ENCODE results near the gene DLAT. TPM values are rescaled to one million over a fixed set of nuclear protein-coding genes. Genes with fewer than 3 reads are reported as not detected.

DLAT gene
- total and polyA plus RNA-seq, 2 experiments from 2014 or later = 31.8 to 66.5 TPM

- TF ChIP-seq, protein P1, sequence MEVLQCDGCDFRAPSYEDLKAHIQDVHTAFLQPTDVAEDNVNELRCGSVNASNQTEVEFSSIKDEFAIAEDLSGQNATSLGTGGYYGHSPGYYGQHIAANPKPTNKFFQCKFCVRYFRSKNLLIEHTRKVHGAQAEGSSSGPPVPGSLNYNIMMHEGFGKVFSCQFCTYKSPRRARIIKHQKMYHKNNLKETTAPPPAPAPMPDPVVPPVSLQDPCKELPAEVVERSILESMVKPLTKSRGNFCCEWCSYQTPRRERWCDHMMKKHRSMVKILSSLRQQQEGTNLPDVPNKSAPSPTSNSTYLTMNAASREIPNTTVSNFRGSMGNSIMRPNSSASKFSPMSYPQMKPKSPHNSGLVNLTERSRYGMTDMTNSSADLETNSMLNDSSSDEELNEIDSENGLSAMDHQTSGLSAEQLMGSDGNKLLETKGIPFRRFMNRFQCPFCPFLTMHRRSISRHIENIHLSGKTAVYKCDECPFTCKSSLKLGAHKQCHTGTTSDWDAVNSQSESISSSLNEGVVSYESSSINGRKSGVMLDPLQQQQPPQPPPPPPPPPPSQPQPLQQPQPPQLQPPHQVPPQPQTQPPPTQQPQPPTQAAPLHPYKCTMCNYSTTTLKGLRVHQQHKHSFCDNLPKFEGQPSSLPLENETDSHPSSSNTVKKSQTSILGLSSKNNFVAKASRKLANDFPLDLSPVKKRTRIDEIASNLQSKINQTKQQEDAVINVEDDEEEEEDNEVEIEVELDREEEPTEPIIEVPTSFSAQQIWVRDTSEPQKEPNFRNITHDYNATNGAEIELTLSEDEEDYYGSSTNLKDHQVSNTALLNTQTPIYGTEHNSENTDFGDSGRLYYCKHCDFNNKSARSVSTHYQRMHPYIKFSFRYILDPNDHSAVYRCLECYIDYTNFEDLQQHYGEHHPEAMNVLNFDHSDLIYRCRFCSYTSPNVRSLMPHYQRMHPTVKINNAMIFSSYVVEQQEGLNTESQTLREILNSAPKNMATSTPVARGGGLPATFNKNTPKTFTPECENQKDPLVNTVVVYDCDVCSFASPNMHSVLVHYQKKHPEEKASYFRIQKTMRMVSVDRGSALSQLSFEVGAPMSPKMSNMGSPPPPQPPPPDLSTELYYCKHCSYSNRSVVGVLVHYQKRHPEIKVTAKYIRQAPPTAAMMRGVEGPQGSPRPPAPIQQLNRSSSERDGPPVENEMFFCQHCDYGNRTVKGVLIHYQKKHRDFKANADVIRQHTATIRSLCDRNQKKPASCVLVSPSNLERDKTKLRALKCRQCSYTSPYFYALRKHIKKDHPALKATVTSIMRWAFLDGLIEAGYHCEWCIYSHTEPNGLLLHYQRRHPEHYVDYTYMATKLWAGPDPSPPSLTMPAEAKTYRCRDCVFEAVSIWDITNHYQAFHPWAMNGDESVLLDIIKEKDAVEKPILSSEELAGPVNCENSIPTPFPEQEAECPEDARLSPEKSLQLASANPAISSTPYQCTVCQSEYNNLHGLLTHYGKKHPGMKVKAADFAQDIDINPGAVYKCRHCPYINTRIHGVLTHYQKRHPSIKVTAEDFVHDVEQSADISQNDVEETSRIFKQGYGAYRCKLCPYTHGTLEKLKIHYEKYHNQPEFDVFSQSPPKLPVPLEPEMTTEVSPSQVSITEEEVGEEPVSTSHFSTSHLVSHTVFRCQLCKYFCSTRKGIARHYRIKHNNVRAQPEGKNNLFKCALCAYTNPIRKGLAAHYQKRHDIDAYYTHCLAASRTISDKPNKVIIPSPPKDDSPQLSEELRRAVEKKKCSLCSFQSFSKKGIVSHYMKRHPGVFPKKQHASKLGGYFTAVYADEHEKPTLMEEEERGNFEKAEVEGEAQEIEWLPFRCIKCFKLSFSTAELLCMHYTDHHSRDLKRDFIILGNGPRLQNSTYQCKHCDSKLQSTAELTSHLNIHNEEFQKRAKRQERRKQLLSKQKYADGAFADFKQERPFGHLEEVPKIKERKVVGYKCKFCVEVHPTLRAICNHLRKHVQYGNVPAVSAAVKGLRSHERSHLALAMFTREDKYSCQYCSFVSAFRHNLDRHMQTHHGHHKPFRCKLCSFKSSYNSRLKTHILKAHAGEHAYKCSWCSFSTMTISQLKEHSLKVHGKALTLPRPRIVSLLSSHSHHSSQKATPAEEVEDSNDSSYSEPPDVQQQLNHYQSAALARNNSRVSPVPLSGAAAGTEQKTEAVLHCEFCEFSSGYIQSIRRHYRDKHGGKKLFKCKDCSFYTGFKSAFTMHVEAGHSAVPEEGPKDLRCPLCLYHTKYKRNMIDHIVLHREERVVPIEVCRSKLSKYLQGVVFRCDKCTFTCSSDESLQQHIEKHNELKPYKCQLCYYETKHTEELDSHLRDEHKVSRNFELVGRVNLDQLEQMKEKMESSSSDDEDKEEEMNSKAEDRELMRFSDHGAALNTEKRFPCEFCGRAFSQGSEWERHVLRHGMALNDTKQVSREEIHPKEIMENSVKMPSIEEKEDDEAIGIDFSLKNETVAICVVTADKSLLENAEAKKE (CRISPR knock-in tag; IDR thresholded peaks at IDR 0.05) = no peak
- TF ChIP-seq, protein P2, sequence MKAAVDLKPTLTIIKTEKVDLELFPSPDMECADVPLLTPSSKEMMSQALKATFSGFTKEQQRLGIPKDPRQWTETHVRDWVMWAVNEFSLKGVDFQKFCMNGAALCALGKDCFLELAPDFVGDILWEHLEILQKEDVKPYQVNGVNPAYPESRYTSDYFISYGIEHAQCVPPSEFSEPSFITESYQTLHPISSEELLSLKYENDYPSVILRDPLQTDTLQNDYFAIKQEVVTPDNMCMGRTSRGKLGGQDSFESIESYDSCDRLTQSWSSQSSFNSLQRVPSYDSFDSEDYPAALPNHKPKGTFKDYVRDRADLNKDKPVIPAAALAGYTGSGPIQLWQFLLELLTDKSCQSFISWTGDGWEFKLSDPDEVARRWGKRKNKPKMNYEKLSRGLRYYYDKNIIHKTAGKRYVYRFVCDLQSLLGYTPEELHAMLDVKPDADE (IDR thresholded peaks at IDR 0.05) = no peak
- TF ChIP-seq CTCF (conservative IDR thresholded peaks at IDR 0.05; ENCODE audit: low read depth in 2 of 2) (no peak), EZH2 (IDR thresholded peaks at IDR 0.05; ENCODE audit: low read depth, unreplicated experiment) (no peak), STAT1 (IDR thresholded peaks at IDR 0.05; ENCODE audit: unreplicated experiment) (no peak), NANOG (IDR thresholded peaks at IDR 0.05; ENCODE audit: borderline replicate concordance) (no peak)
These were observed 25.5 kb downstream of the DLAT start (continued) for GRCh38 chr11:112050721-112051120.

DNA sequence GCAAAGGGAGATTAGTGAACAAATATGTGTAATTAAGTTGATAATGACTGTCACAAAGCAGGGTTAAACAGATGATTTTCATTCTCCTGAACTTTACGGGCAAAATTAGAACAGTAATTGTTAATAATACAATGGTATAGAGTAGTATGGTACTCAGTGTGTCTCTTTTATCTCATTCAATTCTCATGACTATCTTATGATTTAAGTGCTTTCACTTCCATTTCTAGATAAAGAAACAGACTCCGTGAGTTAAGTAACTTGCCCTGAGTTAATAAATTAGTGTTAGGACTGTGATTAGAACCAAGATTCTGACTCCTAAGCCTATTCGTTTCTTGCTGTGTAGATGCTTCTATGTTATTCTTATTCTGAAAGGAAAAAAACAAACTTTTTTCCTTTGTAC is 26.6 kb downstream of the DLAT start:
- Mint-ChIP-seq H3K27ac (no peak overlapping the region), H3K4me3 (no peak overlapping the region), H3K4me1 (no peaks in the 10 kb centered on the region), H3K27me3 (ENCODE audit: insufficient read depth, low read depth, poor library complexity) (peaks cover 3% of the 10 kb centered on the region), H3K9me3 (no peaks in the 10 kb centered on the region), H3K36me3 (ENCODE audit: low read depth) (peaks cover 78% of the 10 kb centered on the region)
- H3K4me2 ChIP-seq = no peak overlapping the region
- DNase-seq (ENCODE audit: low spot score) (no peak), ATAC-seq (no peak)
- peaks cover 13% of the 10 kb centered on the region; the same call in 1 of the 2 replicates for H4K20me1 ChIP-seq (replicated peaks; ENCODE audit: insufficient read depth)
- H3K79me2 ChIP-seq (replicated peaks; ENCODE audit: insufficient read depth) = peaks cover 31% of the 10 kb centered on the region
- no peaks in the 10 kb centered on the region for H3K4me1 ChIP-seq (ENCODE audit: insufficient read depth)
- no peaks in the 10 kb centered on the region for H3K9me2 ChIP-seq (ENCODE audit: insufficient read depth)
- no peak overlapping the region for H3K27ac ChIP-seq (ENCODE audit: low read depth)
- peaks cover 46% of the 10 kb centered on the region for H3K36me3 ChIP-seq (ENCODE audit: insufficient read depth)
- H2AFZ ChIP-seq = no peak overlapping the region
- no peak overlapping the region for H3K4me3 ChIP-seq
- H3F3A ChIP-seq (replicated peaks; ENCODE audit: low read depth) = 0 out of 2 replicates have a peak, but pooled peaks cover 3% of the 10 kb centered on the region
- no peaks in the 10 kb centered on the region for H3K27me3 ChIP-seq (ENCODE audit: insufficient read depth)
- no peak for TF ChIP-seq POLR2AphosphoS5 (IDR thresholded peaks at IDR 0.05; ENCODE audit: low read depth)
- TF ChIP-seq ZNF114 (CRISPR knock-in tag; IDR thresholded peaks at IDR 0.05) = no peak
- TF ChIP-seq, protein P3, sequence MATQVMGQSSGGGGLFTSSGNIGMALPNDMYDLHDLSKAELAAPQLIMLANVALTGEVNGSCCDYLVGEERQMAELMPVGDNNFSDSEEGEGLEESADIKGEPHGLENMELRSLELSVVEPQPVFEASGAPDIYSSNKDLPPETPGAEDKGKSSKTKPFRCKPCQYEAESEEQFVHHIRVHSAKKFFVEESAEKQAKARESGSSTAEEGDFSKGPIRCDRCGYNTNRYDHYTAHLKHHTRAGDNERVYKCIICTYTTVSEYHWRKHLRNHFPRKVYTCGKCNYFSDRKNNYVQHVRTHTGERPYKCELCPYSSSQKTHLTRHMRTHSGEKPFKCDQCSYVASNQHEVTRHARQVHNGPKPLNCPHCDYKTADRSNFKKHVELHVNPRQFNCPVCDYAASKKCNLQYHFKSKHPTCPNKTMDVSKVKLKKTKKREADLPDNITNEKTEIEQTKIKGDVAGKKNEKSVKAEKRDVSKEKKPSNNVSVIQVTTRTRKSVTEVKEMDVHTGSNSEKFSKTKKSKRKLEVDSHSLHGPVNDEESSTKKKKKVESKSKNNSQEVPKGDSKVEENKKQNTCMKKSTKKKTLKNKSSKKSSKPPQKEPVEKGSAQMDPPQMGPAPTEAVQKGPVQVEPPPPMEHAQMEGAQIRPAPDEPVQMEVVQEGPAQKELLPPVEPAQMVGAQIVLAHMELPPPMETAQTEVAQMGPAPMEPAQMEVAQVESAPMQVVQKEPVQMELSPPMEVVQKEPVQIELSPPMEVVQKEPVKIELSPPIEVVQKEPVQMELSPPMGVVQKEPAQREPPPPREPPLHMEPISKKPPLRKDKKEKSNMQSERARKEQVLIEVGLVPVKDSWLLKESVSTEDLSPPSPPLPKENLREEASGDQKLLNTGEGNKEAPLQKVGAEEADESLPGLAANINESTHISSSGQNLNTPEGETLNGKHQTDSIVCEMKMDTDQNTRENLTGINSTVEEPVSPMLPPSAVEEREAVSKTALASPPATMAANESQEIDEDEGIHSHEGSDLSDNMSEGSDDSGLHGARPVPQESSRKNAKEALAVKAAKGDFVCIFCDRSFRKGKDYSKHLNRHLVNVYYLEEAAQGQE (IDR thresholded peaks at IDR 0.05; ENCODE audit: unreplicated experiment) = no peak
